NCI-H524 (cell line): ENCODE data around the gene FXYD4.

Experiments used
- DNase-seq, 2 experiments: peaks; one replicate each; lab custom pipeline; 2025; lab: John Stamatoyannopoulos, UW

FXYD4 gene

DNA sequence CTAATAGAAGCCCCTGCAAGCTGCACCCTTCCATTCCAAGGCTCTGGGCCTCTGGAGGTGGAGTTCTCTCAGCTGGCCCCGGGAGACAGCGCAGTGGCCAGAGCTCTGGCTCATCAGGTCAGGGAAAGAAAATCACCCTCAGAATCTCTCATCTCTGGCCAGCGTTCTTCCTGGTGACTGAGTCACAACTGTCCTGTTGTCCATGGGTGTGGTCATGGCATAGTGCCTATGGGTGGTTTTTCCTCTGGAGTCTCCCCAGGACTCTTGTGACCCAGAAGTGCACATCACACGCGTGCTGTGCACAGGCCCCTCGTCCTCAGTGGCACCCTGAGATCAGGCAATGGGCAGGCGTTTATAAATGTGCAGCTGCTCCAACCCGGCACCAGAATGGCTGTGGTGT is 27.4 kb upstream of the FXYD4 start:
- DNase-seq, result no peak

DNA sequence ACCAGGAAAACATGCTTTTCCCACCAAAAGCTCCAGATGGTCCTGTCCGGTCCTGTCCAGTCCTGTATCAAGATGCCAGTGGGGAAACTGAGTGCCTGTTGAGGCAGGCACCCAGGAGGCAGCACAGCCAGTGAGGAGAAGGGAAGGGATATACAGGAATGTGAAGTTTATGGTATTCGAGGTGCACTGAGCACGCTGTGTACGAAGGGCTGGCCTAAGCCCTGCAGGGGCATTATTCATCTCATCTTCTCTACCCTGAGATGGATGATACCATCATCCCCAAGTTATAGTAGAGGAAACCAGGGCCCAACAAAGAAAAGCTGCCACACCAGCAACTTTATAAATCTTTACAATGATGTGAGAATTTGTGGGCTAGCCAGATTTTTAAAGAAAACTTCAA is 23.4 kb upstream of the FXYD4 start:
- no peak for DNase-seq

GRCh38 chr10:43348511-43349312 is 22.7 kb upstream of the FXYD4 start:
- peak; percentile 18 to 54 for DNase-seq

DNA sequence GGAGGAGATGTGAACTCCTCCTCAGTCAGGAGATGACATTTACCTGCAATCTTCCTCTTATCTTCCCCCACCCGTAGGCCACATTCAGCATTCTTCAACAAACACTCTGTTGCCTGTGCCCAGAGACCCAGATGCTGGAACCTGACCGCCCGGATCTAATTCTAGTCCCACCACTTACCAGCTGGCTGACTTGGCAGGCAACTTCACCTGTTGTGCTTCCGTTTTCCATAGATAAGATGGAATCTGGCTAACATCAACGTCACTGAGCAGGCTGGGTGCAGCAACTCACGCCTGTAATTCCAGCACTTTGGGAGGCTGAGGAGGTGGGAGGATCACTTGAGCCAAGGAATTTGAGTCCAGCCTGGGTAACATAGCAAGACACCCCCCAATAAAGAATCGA is 21.3 kb upstream of the FXYD4 start:
- no peak for DNase-seq

GRCh38 chr10:43350686-43351085 is 20.8 kb upstream of the FXYD4 start:
- no peak for DNase-seq

GRCh38 chr10:43351301-43351700 is 20.1 kb upstream of the FXYD4 start:
- DNase-seq, result no peak

DNA sequence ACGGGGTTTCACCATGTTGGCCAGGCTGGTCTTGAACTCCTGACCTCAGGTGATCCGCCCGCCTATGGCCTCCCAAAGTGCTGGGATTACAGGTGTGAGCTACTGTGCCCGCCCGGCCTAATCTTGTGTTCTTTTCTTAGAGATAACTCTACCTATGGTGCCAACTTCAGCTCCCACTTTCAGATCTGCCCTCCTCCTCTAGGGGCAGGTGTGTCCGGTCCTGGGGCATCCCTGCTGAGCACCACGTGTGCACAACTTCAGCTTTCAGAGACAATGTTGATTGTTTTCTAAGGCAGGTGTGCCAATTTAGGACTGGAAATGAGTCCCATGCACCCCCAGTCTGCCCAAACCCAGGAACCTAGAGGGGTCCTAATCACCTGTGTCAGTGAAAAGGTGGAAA is 18.5 kb upstream of the FXYD4 start:
- DNase-seq, result no peak

DNA sequence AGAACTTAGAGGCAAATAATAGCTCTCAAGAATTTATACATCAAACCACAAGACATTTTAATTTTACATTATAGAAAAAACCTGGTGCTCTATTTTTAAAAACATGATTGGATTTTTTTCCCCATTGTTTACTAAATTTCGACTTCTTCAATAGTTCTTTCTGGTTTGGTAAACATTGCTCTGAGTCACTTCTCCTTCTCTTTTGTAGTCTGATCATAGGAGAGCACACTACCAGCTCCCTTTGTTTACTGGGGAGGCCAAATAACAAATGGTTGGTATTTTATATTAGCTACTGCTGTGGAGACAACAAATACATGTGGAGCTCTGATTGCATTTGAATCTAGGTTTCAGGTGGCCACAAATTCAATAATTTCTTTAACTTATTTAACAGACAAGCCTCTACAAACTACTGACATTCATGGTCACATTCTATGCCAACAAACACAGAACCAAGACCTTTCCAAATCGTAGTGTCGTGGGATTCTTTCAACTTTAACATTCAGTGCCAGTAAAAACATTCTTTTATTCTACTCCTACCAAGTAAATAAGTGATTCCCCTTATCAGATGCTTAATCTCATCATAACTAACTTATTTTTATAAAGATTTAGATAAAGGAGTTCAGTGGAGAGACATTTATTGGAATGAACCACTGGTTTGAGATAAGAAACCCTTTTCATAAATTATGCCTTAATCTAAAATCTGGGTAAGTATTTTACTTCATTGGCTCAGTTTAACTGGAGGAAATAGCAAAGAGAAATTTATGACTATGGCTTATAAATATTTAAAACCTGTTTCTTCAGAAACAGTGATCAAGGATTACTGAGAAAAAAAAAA is 17.7 kb upstream of the FXYD4 start:
- DNase-seq, result no peak

DNA sequence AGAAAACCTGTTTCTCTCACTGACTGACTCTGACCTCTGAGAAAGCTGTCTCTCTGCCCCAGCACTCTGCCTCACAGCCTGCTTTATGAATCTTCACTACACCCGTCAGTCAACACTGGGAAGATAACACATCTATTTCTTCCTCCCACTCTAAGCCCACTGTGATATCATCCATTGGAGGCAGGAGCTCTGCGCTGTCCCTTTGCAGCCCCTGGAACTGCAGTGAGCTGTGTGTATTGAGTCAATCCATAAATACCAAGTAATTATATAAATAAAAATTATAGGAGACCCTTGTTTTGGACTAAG is 17.2 kb upstream of the FXYD4 start:
- DNase-seq, result no peak

GRCh38 chr10:43354879-43355380 is 16.5 kb upstream of the FXYD4 start:
- DNase-seq, result no peak

DNA sequence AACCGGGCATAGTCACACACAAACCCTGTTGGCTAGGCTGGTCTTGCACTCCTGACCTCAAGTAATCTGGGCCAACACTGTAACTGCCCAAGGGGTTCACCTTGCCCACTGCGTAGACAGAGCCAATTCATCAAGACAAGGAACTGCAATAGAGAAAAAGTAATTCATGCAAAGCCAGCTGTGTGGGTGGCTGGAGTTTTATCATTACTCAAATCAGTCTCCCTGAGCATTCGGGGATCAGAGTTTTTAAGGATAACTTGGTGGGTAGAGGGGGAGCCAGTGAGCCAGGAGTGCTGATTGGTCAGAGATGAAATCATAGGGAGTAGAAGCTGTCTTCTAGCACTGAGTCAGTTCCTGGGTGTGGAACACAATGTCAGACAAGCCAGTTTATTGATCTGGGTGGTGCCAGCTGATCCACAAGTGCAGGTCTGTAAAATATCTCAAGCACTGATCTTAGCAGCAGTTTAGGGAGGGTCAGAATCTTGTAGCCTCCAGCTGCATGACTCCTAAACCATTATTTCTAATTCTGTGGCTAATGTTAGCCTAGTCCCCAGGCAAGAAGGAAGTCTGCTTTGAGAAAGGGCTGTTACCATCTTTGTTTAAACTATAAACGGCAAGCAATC is 15.6 kb upstream of the FXYD4 start:
- no peak for DNase-seq

DNA sequence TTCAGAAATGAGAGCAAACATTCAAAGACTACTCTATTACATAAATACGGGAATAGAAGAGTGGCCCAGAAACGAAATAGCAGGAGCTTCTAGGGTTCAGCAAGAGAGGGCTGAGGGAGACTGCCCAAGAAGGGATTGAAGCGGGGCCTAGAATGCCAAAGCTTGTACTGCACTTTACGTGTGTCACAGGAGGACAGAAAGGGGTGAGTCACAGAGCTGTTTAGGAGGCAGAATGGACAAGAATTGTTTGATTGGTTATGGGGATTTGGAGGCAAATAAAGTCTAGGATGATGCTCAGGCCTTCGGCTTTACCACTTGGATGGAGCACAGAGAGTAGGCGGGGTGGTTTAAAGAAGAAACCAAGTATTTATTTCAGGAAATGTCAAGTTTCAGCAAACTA is 11.3 kb upstream of the FXYD4 start:
- no peak for DNase-seq

DNA sequence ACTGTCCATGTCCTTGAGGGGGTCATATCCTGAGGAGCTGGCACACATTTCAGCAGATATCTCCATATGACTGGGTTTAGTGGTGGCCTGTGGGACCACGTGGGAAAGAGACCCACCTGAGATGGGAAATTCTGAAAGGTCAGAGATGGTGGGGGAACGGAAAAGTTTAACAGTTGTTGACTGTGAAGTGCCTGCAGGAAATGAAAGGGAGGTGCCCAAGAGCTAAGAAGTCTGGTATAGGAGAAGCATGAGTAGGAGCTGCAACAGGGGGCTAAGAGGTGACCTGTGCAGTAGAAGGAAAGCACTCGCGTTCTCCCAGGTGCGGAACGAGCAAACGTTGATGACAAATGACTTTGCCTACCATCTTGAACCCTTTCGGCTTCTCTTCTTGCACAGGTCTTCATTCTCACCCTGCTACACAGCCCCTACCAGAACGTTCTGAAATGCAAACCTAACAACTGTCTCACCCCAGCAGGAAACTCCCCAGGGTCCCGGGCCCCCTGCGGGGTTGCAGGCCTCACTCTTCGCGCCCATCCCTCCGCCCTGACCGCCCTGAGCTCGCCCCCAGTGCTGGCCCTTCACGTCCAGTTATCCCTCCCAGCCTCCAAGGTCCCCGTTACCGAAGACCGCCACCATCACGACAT is 9.8 kb upstream of the FXYD4 start:
- no peak for DNase-seq

DNA sequence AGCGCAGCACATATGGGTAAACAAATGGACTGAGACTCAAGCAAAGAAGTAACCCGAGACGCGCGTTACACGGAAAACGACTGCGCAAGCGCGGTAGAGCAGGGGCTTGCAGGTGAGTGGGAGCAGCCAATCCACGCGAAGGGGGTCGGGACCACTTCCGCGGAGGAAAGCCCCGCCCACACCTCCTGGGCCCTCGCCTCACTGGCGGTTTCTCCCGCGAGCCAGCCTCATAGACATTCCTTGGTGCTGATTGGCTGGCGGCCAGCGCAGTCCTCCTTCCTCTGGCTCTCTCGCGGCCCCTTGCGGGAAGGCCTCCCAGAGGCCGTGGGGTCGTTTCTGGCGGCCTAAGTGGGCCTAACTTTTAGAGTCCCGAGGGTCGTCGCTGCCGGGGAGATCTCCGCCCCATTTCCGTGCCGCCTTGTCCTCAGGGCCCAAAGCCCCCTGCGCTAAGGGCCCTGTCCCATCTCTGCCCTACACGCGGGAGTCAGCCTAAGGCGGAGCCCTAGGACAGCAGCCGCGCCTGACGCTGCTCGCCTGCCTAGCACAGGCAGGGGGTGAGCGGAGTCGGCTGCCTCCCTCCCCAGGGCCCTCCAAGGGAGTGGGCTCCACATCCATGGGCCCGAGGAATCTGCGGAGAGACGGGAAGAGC is 9.1 kb upstream of the FXYD4 start:
- DNase-seq, result peak; percentile 69 to 81

DNA sequence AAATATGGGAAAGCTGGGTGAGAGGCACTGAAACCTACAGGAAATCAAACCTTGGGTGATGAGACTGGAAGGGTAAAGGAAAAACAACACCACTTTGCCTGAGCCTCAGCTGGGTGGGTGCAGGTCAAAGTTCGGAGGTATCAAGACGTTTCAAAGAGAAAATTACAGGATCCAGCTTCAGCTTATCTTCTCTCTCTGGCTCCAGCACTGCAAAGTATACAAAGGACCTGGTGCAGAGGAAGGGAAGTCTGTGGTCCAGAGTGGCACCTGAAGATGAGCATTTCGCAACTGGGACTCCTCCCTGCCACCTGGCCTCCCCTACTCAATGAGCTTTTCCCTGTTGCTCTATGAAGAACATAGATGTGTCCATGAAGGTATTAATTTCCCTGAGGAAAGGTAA is 6.4 kb upstream of the FXYD4 start:
- DNase-seq, result no peak

DNA sequence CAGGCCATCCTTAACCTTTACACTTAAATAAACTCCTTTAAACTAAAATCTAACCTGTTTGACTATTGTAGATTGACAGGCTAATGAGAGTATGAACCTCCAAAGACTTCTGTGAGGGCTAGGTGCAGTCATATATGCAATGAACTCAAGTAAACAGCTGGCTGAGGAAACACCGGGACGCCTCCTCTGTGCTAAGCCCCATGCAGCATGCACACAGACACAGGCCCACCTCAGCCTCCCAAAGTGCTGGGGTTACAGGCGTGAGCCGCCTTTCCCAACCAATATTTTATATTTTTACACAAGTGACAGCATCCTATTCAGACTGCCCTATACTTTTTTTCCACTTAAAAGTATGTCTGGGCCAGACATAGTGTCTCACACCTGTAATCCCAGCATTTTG is 1.5 kb upstream of the FXYD4 start:
- DNase-seq, result no peak

DNA sequence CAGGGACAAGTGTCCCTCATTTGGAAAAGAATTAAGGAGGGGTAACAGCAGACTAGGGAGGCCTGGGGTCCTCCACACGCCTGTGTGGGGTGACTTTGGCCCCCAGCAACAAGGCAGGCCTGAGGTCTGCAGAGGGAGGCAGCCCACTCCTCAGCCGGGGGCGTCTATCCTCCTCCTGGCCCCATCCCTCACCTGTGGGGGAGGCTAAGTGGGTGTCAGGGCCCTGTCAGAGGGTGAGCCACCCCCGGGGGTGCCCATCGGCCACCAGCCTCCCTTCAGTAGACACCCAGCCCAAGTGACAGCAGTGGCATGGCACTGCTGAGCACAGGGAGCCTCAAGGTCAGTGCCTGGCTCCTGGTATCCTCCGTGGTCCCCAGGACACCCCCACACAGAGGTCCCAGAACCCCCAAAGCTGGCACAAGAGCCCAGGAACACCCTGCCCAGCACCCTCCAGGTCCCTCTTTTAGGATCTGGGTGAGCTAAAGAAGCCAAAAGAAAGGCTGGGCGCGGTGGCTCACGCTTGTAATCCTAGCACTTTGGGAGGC is 693 bp upstream of the FXYD4 start:
- no peak for DNase-seq

- DNase-seq, result no peak
Measured at GRCh38 chr10:43372765-43373361, 1.4 kb downstream of the FXYD4 start.

GRCh38 chr10:43373461-43373860 is 2.0 kb downstream of the FXYD4 start:
- no peak for DNase-seq

GRCh38 chr10:43374194-43374593 is 2.8 kb downstream of the FXYD4 start:
- no peak for DNase-seq

GRCh38 chr10:43375401-43376020 is 4.1 kb downstream of the FXYD4 start:
- DNase-seq, result no peak
